Measurements from ENCODE around the gene SUSD1.

DNA sequence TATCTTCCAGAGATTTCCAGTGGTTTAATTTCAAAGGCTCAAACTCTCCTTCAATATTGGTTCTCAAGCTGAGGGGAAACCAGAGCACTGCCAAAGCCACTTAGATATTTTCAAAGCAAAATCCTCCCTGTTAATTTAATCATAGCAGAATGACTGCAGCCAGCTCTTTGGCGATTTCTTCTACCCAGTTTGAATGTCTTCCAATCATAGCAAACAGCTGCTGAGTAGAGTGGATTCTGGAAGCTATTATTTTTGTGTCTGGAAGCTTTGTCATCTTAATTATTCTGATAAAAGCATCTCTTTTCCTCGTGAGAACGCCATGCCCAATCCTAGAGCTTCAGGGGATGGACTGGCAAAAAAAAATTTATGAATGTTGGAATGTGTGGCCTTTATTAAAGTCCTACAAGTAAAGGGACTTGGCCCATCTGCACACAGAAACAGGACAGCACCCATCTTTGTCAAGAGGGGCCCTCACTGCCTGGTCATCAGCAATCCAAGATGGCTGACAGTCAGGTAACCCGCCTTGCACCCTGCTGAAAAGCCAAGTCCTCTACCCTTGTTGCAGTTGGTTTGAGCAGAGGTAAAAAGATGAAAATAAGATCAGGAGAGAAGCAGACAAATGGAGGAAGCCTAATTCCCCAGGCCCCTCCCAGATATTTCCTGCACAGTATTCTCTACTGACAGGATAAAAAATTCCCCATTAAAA, 125.1 kb downstream of the SUSD1 start:
- no peak for TF ChIP-seq EZH2phosphoT487 (IDR thresholded peaks at IDR 0.05; ENCODE audit: insufficient read depth, low read depth)
- no peak for TF ChIP-seq EZH2 (IDR thresholded peaks at IDR 0.05; ENCODE audit: insufficient read depth, poor library complexity, severe bottlenecking)
